Ascending aorta (tissue), 2 donors: ENCODE data around the gene GNAQ. TPM values are rescaled to one million over a fixed set of nuclear protein-coding genes. Genes with fewer than 3 reads are reported as not detected.

Experiments used
- DNase-seq, 2 donors: peaks; one replicate each; pipeline ENCODE4 v3.0.0-alpha.2; 2019; ENCODE audit warnings: low spot score in 2 of 2
- H3K27ac ChIP-seq, 2 donors: fragments of 200-600 bp; sonication (generic); one replicate each; pipeline ENCODE4 v1.5.1; 2016 to 2017; ENCODE audit warnings: mild to moderate bottlenecking in 1 of 2
- H3K27me3 ChIP-seq: fragments of 200-600 bp; sonication (generic); one replicate; pipeline ENCODE4 v1.5.1; 2017
- H3K36me3 ChIP-seq, 2 donors: fragments of 200-600 bp; sonication (generic); one replicate each; pipeline ENCODE4 v1.5.1; 2016
- H3K4me1 ChIP-seq, 2 donors: fragments of 200-600 bp; sonication (generic); one replicate each; pipeline ENCODE4 v1.5.1; 2016 to 2017; ENCODE audit warnings: mild to moderate bottlenecking in 1 of 2
- H3K4me3 ChIP-seq, 2 donors: fragments of 200-600 bp; sonication (generic); one replicate each; pipeline ENCODE4 v1.5.1; 2016 to 2017; ENCODE audit warnings: mild to moderate bottlenecking in 1 of 2
- H3K9me3 ChIP-seq, 2 donors: fragments of 200-600 bp; sonication (generic); one replicate each; pipeline ENCODE4 v1.5.1; 2016
- CTCF ChIP-seq, 3 experiments: fragments of 200-600 bp in 2 of 3; fragments of 450-650 bp in 1 of 3; sonication (generic) in 2 of 3; IDR thresholded peaks; one replicate each; pipeline ENCODE4 v1.5.1; 2016 to 2019; ENCODE audit warnings: antibody characterized with exemption in 3 of 3, mild to moderate bottlenecking in 1 of 3, moderate library complexity in 1 of 3
- intact Hi-C: fragments of 100-400 bp; cut with DNase I; formaldehyde crosslinking; loops from one replicate; pipeline ENCODE4 v1.15.1; 2023
- total RNA-seq: library from RNA; depleted of rRNA; stranded (reverse); fragments of >200 nt; gene quantifications from one replicate; pipeline ENCODE4 v1.1.0, GENCODE V29; 2016

Gene GNAQ
- total RNA-seq, 1 donor from 2014 or later = 29.2 TPM

- TF ChIP-seq CTCF (IDR thresholded peaks at IDR 0.05) = no peak
- Histone ChIP-seq H3K36me3 (no peaks in the 10 kb centered on the region), H3K4me3 (no peak overlapping the region), H3K4me1 (peaks cover 0 to 6% of the 10 kb centered on the region in 2 donors), H3K27me3 (no peaks in the 10 kb centered on the region), H3K9me3 (no peaks in the 10 kb centered on the region), H3K27ac (no peak overlapping the region)
- intact Hi-C loops = no loop called here
- no peak for DNase-seq
These were observed 41.7 kb downstream of the GNAQ start for GRCh38 chr9:77989909-77990308.

- no peaks in the 10 kb centered on the region for H3K36me3 ChIP-seq
- no peak for TF ChIP-seq CTCF (IDR thresholded peaks at IDR 0.05)
These were observed 42.2 kb downstream of the GNAQ start for GRCh38 chr9:77989458-77989857.

GRCh38 chr9:77988630-77989029, 43.0 kb downstream of the GNAQ start:
- no peak for DNase-seq
- Histone ChIP-seq H3K36me3 (no peaks in the 10 kb centered on the region), H3K27ac (no peak overlapping the region), H3K9me3 (no peaks in the 10 kb centered on the region), H3K4me3 (no peak overlapping the region), H3K27me3 (no peaks in the 10 kb centered on the region), H3K4me1 (peaks cover 0 to 6% of the 10 kb centered on the region in 2 donors)
- no peak for TF ChIP-seq CTCF (IDR thresholded peaks at IDR 0.05)
- intact Hi-C loops = no loop called here

More at GRCh38 chr9:77989458-77989857, 42.2 kb downstream of the GNAQ start:
- Histone ChIP-seq H3K4me1 (peaks cover 0 to 6% of the 10 kb centered on the region in 2 donors), H3K9me3 (no peaks in the 10 kb centered on the region), H3K27ac (no peak overlapping the region), H3K27me3 (no peaks in the 10 kb centered on the region), H3K4me3 (no peak overlapping the region)
- intact Hi-C loops = no loop called here
- no peak for DNase-seq

- no peak for TF ChIP-seq CTCF (IDR thresholded peaks at IDR 0.05)
- no peak overlapping the region for H3K4me3 ChIP-seq
- DNase-seq = no peak
- H3K36me3 ChIP-seq = no peaks in the 10 kb centered on the region
- no peak overlapping the region for H3K27ac ChIP-seq
- H3K9me3 ChIP-seq = no peaks in the 10 kb centered on the region
- no peaks in the 10 kb centered on the region for H3K27me3 ChIP-seq
- intact Hi-C loops = no loop called here
- peaks cover 0 to 6% of the 10 kb centered on the region in 2 donors for H3K4me1 ChIP-seq
These were observed 43.6 kb downstream of the GNAQ start for GRCh38 chr9:77987880-77988525.

GRCh38 chr9:77987081-77987656, 44.4 kb downstream of the GNAQ start:
- Histone ChIP-seq H3K9me3 (no peaks in the 10 kb centered on the region), H3K27ac (no peak overlapping the region), H3K27me3 (no peaks in the 10 kb centered on the region), H3K4me1 (peaks cover 0 to 6% of the 10 kb centered on the region in 2 donors), H3K36me3 (no peaks in the 10 kb centered on the region), H3K4me3 (no peak overlapping the region)
- no peak for DNase-seq
- TF ChIP-seq CTCF (IDR thresholded peaks at IDR 0.05) = no peak
- intact Hi-C loops = no loop called here
